Keratinocyte (primary cell): Measurements from ENCODE around the gene MTA1.

Experiments
- EZH2 ChIP-seq: IDR thresholded peaks from one replicate; pipeline ENCODE4 v1.6.1; 2012; ENCODE audit warnings: inconsistent platforms, mild to moderate bottlenecking, low read length, moderate library complexity
- TF ChIP-seq, protein P1 (sequence below), 3 experiments: IDR thresholded peaks in 1 of 3; conservative IDR thresholded peaks in 1 of 3; optimal IDR thresholded peaks in 1 of 3; 2 replicates in 2 of 3; 3 replicates in 1 of 3; pipeline versions ENCODE3 to v1.5.1; 2011; ENCODE audit warnings: low read length in 3 of 3, mild to moderate bottlenecking in 3 of 3, moderate library complexity in 2 of 3, control low read depth in 1 of 3, inconsistent platforms in 1 of 3; ENCODE audit not compliant: insufficient read depth in 2 of 3; ENCODE audit errors: extremely low read depth in 1 of 3

DNA sequence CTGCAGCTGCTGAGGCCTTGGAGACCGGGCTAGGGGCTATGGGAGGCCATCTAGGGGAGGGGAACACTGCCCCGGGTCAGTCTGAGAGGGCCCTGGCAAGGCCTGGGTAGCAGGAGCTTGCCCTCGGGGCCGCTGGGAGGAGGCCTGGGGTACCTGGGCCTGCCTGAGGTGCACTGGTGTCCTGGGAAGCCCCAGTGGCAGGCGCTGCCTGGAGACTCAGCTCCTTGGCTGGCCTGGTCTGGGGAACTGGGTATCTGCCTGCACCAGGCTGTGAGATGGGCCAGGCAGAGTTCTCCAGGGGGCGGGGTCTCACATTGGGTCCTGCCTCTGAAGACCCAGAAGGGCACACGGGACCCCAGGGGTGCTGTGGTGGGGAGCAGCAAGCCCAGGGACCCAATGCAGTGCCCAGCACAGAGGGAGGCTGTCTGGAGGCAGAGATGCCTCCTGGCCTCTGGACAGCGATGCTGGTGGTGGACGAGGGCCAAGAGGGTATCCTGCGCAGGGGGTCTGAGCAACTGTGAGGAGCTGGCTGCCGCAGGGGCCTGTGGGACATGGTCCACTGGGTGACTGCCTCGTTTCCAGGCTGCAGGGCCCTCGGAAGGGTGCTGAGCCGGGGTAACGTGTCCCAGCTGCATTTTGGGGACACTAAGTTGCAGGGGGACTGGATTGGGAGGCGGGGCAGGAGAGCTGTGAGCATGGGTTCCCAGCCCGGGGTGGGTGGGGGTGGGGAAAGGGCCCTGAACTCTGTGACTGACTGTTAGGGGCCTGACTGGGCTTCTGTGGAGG, 7.4 kb upstream of the MTA1 start:
- TF ChIP-seq EZH2 = no peak
- TF ChIP-seq, protein P1, sequence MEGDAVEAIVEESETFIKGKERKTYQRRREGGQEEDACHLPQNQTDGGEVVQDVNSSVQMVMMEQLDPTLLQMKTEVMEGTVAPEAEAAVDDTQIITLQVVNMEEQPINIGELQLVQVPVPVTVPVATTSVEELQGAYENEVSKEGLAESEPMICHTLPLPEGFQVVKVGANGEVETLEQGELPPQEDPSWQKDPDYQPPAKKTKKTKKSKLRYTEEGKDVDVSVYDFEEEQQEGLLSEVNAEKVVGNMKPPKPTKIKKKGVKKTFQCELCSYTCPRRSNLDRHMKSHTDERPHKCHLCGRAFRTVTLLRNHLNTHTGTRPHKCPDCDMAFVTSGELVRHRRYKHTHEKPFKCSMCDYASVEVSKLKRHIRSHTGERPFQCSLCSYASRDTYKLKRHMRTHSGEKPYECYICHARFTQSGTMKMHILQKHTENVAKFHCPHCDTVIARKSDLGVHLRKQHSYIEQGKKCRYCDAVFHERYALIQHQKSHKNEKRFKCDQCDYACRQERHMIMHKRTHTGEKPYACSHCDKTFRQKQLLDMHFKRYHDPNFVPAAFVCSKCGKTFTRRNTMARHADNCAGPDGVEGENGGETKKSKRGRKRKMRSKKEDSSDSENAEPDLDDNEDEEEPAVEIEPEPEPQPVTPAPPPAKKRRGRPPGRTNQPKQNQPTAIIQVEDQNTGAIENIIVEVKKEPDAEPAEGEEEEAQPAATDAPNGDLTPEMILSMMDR (optimal IDR thresholded peaks at IDR 0.05 in 1 of 3, IDR thresholded peaks at IDR 0.05 in 1 of 3, conservative IDR thresholded peaks at IDR 0.05 in 1 of 3; ENCODE audit: extremely low read depth in 1 of 3, insufficient read depth in 2 of 3, low read length in 3 of 3) = no peak
